ENCODE results near the gene MCEMP1. TPM values are rescaled to one million over a fixed set of nuclear protein-coding genes. Genes with fewer than 3 reads are reported as not detected.

Gene MCEMP1
- polyA plus RNA-seq, 3 donors from 2014 or later = 0.14 TPM; not detected in 2

DNA sequence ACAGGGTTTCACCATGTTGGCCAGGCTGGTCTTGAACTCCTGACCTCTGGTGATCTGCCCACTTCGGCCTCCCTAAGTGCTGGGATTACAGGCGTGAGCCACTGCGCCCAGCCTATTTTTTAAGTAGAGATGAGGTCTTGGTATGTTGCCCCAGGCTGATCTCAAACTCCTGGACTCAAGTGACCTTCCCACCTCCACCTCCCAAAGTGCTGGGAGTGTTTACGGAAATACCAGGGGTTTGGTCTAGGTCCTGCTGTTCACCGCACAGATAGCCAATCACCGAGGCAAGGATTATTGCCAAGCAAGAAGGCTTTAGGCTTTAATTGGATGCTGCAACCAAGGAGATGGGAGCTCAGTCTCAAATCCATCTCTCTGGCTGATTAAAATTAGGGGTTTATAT, 43.5 kb downstream of the MCEMP1 start:
- no peak overlapping the region for H3K4me3 Mint-ChIP-seq
- DNase-seq = no peak
- H3K4me1 Mint-ChIP-seq = peaks cover 0 to 2% of the 10 kb centered on the region in 2 donors
- no peak overlapping the region for H3K27ac Mint-ChIP-seq
- H3K9me3 Mint-ChIP-seq = peaks cover 0 to 5% (median 4%) of the 10 kb centered on the region in 6 donors
- peaks cover 0 to 3% (median 0%) of the 10 kb centered on the region in 3 donors for H3K36me3 Mint-ChIP-seq
- peaks cover 3 to 14% (median 8%) of the 10 kb centered on the region in 3 donors for H3K27me3 Mint-ChIP-seq (ENCODE audit: low read depth in 3 of 3)

DNA sequence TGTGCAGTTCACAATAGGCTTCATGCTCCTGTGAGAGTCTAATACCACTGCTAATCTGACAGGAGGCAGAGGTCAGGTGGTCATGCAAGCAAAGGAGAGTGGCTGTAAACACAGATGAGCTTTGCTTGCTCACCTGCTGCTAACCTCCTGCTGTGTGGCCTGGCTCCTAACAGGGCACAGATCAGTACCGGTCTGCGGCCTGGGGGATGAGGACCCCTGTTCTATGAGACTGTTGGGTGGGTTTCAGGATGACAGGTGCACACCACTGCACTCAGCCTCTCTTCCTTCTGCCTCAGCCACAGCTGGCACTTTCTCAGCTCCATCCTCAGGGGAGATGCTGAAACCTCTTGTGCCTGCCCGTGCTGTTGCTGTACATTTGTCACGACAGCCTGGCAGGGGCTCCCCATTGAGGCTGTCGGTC, 45.4 kb downstream of the MCEMP1 start:
- Mint-ChIP-seq H3K4me1 (peaks cover 0 to 2% of the 10 kb centered on the region in 2 donors), H3K36me3 (no peaks in the 10 kb centered on the region), H3K4me3 (no peak overlapping the region), H3K27ac (no peak overlapping the region), H3K9me3 (no peaks in the 10 kb centered on the region), H3K27me3 (ENCODE audit: low read depth in 3 of 3) (peaks cover 3 to 11% (median 4%) of the 10 kb centered on the region in 3 donors)
- DNase-seq = no peak

DNA sequence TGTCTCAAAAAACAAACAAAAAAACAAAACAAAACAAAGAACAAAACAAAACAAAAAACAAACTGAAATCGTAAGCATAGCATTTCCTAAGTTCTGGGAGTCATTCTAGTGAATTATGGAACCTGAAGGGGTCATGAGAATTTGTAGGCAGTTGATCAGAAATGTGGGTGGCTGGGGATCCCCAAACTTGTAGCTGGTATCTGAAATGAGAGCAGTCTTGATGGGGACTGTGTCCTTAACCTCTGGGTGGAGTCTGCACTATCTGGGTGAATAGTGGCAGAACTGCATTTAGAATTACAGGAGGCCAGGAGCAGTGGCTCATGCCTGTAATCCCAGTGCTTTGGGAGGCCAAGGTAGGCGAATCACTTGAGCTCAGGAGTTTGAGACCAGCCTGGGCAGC, 48.9 kb downstream of the MCEMP1 start:
- Mint-ChIP-seq H3K36me3 (no peaks in the 10 kb centered on the region), H3K9me3 (no peaks in the 10 kb centered on the region), H3K4me3 (no peak overlapping the region), H3K27ac (no peak overlapping the region), H3K4me1 (no peaks in the 10 kb centered on the region), H3K27me3 (ENCODE audit: low read depth in 3 of 3) (peaks cover 5 to 24% (median 13%) of the 10 kb centered on the region in 3 donors)
- no peak for DNase-seq

DNA sequence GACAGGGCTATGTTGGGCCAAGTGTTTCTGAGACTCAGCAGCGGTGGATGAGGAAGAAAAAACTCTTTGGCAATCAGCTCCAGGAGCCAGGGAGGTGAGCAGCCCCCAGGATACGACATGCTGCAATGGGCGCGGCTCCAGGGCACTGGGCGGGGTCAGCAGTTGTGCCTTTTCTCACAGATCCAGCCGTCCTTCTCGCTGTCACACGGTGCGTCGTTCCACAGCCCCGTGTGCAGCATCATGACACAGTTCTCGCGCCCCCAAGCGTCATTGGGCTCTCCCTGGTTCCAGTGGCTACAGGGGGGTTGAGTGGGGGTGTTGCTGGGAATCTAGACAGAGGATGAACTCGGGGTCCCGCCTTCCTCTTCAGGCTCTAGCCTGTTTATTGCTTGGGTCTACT, 52.3 kb downstream of the MCEMP1 start:
- H3K4me3 Mint-ChIP-seq = no peak overlapping the region
- peaks cover 9 to 29% (median 12%) of the 10 kb centered on the region in 3 donors for H3K27me3 Mint-ChIP-seq (ENCODE audit: low read depth in 3 of 3)
- no peaks in the 10 kb centered on the region for H3K36me3 Mint-ChIP-seq
- H3K4me1 Mint-ChIP-seq = no peaks in the 10 kb centered on the region
- no peak for DNase-seq
- no peak overlapping the region for H3K27ac Mint-ChIP-seq
- H3K9me3 Mint-ChIP-seq = no peaks in the 10 kb centered on the region

Other genes starting within 250 kb of the MCEMP1 start
- gene PEX11G, start 188.1 kb upstream of the MCEMP1 start, polyA plus RNA-seq = 1 to 10 TPM in 2 of 3 donors, under 1 TPM in 1; 0.21 to 2.8 (median 1.2) TPM
- 1 to 10 TPM; 1.3 to 3.1 (median 1.8) TPM for gene ZNF358, start 161.0 kb upstream of the MCEMP1 start, polyA plus RNA-seq
- 10 to 100 TPM in 1 of 3 donors, 1 to 10 TPM in 2; 6.6 to 17.1 (median 9.5) TPM for gene MCOLN1, start 154.5 kb upstream of the MCEMP1 start, polyA plus RNA-seq
- 10 to 100 TPM in 1 of 3 donors, 1 to 10 TPM in 2; 4.9 to 17.5 (median 9.8) TPM for gene PNPLA6, start 141.4 kb upstream of the MCEMP1 start, polyA plus RNA-seq
- gene CAMSAP3, start 81.2 kb upstream of the MCEMP1 start, polyA plus RNA-seq = not detected
- 10 to 100 TPM in 2 of 3 donors, 1 to 10 TPM in 1; 5.5 to 13.3 (median 12.4) TPM for gene XAB2, start 47.5 kb upstream of the MCEMP1 start, polyA plus RNA-seq
- 100 to 1,000 TPM; 107 to 376 (median 255) TPM for gene PET100, start 47.3 kb upstream of the MCEMP1 start, polyA plus RNA-seq
- gene PCP2, start 43.4 kb upstream of the MCEMP1 start, polyA plus RNA-seq = under 1 TPM in 1 of 3 donors, not detected in 2; 0.58 TPM
- 100 to 1,000 TPM in 2 of 3 donors, 10 to 100 TPM in 1; 73.7 to 115 (median 100) TPM for gene STXBP2, start 40.0 kb upstream of the MCEMP1 start, polyA plus RNA-seq
- 1 to 10 TPM in 1 of 3 donors, not detected in 2; 1.4 TPM for gene RETN, start 8.0 kb upstream of the MCEMP1 start, polyA plus RNA-seq
- gene TRAPPC5, start 3.7 kb downstream of the MCEMP1 start, polyA plus RNA-seq = 100 to 1,000 TPM; 109 to 217 (median 115) TPM
- gene FCER2, start 25.0 kb downstream of the MCEMP1 start, polyA plus RNA-seq = under 1 TPM in 2 of 3 donors, not detected in 1; 0.29 to 0.50 TPM
- under 1 TPM in 1 of 3 donors, not detected in 2; 0.43 TPM for gene CLEC4G, start 55.0 kb downstream of the MCEMP1 start, polyA plus RNA-seq
- gene CD209, start 70.4 kb downstream of the MCEMP1 start, polyA plus RNA-seq = not detected
- not detected for gene CLEC4M, start 86.2 kb downstream of the MCEMP1 start, polyA plus RNA-seq
- 1 to 10 TPM; 1.6 to 5.1 (median 2.7) TPM for gene EVI5L, start 153.1 kb downstream of the MCEMP1 start, polyA plus RNA-seq
- gene PRR36, start 197.3 kb downstream of the MCEMP1 start, polyA plus RNA-seq = not detected
- gene LRRC8E, start 211.4 kb downstream of the MCEMP1 start, polyA plus RNA-seq = not detected
- gene MAP2K7, start 226.8 kb downstream of the MCEMP1 start, polyA plus RNA-seq = 1 to 10 TPM; 2.0 to 4.4 (median 2.7) TPM
- gene TGFBR3L, start 237.7 kb downstream of the MCEMP1 start, polyA plus RNA-seq = under 1 TPM in 1 of 3 donors, not detected in 2; 0.86 TPM
- gene SNAPC2, start 243.2 kb downstream of the MCEMP1 start, polyA plus RNA-seq = 10 to 100 TPM; 15.6 to 31.1 (median 17.0) TPM
- not detected for gene CTXN1, start 249.0 kb downstream of the MCEMP1 start, polyA plus RNA-seq

Data from immature natural killer cell (primary cell).